ENCODE data around the gene ADAMTS2.

DNA sequence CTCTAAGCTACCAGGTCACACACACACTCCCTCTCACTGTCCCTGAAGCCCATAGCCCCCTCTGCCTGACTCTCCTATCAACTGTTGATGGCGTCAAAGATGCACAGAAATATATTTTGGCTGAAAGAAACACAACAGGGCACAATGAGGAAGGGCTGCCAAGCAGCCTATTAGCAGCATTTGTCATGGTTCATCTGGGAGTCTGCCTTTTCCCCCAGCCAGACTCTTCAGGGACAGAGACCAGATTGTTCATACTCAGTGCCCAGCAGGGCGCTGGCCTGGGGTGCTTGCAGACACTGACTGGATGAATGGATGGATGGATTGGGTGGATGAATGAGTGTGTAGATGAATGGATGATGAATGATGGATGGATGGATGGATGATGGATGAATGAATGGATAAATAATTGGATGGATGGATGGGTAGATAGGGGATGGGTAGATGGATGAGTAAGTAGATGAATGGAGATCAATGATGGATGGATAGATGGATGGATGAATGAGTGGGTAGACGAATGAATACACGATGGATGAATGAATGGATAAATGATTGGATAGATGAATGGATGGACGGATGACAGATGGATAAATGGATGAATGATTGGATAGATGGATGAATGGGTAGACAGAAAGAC lies 90.5 kb downstream of the ADAMTS2 start:
- TF ChIP-seq POLR2A (IDR thresholded peaks at IDR 0.05; ENCODE audit: low read depth, low read length) (no peak), POLR2AphosphoS5 (IDR thresholded peaks at IDR 0.05; ENCODE audit: low read depth, low read length) (no peak)

Measured in GM12891 (cell line).